Measurements from ENCODE around the gene KAT8. TPM values are rescaled to one million over a fixed set of nuclear protein-coding genes. Genes with fewer than 3 reads are reported as not detected.

Gene KAT8
- polyA plus RNA-seq, 3 donors: 34.5 to 136 (median 42.0) TPM

DNA sequence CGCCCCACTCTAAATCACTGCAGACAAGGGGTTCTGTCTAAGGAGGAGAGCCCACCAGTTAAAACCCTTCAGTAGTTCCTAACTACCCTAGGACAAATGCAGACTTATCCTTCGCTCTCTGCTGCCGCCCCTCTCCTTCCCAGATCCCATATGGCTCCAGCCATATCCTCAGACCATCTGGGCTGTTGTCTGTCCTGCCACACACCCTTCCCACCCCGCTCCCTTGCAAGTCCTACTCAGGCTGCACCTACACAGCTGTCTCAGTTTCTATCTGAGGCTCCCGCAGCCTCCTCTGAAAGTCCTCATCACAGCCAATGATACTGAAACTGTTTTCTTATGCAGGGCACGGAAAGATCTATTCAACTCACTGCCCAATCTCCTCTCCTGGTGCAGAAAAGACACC lies 10.0 kb upstream of the KAT8 start:
- TF ChIP-seq, protein P1, sequence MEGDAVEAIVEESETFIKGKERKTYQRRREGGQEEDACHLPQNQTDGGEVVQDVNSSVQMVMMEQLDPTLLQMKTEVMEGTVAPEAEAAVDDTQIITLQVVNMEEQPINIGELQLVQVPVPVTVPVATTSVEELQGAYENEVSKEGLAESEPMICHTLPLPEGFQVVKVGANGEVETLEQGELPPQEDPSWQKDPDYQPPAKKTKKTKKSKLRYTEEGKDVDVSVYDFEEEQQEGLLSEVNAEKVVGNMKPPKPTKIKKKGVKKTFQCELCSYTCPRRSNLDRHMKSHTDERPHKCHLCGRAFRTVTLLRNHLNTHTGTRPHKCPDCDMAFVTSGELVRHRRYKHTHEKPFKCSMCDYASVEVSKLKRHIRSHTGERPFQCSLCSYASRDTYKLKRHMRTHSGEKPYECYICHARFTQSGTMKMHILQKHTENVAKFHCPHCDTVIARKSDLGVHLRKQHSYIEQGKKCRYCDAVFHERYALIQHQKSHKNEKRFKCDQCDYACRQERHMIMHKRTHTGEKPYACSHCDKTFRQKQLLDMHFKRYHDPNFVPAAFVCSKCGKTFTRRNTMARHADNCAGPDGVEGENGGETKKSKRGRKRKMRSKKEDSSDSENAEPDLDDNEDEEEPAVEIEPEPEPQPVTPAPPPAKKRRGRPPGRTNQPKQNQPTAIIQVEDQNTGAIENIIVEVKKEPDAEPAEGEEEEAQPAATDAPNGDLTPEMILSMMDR (IDR thresholded peaks at IDR 0.05): no peak
- WGBS (ENCODE audit: insufficient coverage): 90% methylated on average over 5 of the region's 6 CpGs
- no peak overlapping the region for H2AFZ ChIP-seq (ENCODE audit: insufficient read depth, low read depth, low read length, poor library complexity, severe bottlenecking)
- H3K27ac ChIP-seq (ENCODE audit: low read depth in 1 of 2, low read length in 2 of 2): no peak overlapping the region
- Mint-ChIP-seq H3K4me1 (peaks cover 34% of the 10 kb centered on the region), H3K27me3 (ENCODE audit: low read depth in 3 of 3) (peaks cover 0 to 2% (median 0%) of the 10 kb centered on the region in 3 donors), H3K4me3 (no peak overlapping the region), H3K36me3 (peaks cover 32% of the 10 kb centered on the region in 2 donors), H3K27ac (peak overlapping the region in 3 of 7 donors; percentile 25 to 90 (median 77)), H3K9me3 (no peaks in the 10 kb centered on the region)
- H3K36me3 ChIP-seq (replicated peaks in 1 of 2; ENCODE audit: control insufficient read depth in 1 of 2, insufficient read depth in 2 of 2, low read length in 2 of 2): peaks cover 32 to 33% of the 10 kb centered on the region in 2 donors
- peaks cover 37 to 50% of the 10 kb centered on the region in 2 donors for H3K4me1 ChIP-seq (ENCODE audit: control insufficient read depth in 1 of 2, insufficient read depth in 2 of 2, low read length in 2 of 2)
- H3K4me3 ChIP-seq (replicated peaks in 1 of 3; ENCODE audit: low read depth in 2 of 3, low read length in 3 of 3): no peak overlapping the region
- peaks cover 8% of the 10 kb centered on the region for H4K20me1 ChIP-seq (ENCODE audit: insufficient read depth, low read length)
- peaks cover 37% of the 10 kb centered on the region for H3K79me2 ChIP-seq (ENCODE audit: insufficient read depth, low read length)
- DNase-seq: no peak
- H3K9ac ChIP-seq (ENCODE audit: insufficient read depth, low read length, poor library complexity, severe bottlenecking): no peak overlapping the region
- H3K27me3 ChIP-seq (ENCODE audit: control insufficient read depth in 2 of 2, insufficient read depth in 2 of 2, low read length in 2 of 2): no peaks in the 10 kb centered on the region
- H3K4me2 ChIP-seq (replicated peaks; ENCODE audit: extremely low read depth, low read length, poor library complexity, severe bottlenecking): no peak overlapping the region
- H3K9me3 ChIP-seq (replicated peaks in 1 of 2; ENCODE audit: control insufficient read depth in 1 of 2, insufficient read depth in 1 of 2, low read length in 2 of 2): no peaks in the 10 kb centered on the region
- intact Hi-C loops (cut with micrococcal nuclease): loop anchor here in 1 of 2 donors (2.0 kb wide), 1 partner anchor 35 kb away; no protein-coding TSS in a partner anchor

DNA sequence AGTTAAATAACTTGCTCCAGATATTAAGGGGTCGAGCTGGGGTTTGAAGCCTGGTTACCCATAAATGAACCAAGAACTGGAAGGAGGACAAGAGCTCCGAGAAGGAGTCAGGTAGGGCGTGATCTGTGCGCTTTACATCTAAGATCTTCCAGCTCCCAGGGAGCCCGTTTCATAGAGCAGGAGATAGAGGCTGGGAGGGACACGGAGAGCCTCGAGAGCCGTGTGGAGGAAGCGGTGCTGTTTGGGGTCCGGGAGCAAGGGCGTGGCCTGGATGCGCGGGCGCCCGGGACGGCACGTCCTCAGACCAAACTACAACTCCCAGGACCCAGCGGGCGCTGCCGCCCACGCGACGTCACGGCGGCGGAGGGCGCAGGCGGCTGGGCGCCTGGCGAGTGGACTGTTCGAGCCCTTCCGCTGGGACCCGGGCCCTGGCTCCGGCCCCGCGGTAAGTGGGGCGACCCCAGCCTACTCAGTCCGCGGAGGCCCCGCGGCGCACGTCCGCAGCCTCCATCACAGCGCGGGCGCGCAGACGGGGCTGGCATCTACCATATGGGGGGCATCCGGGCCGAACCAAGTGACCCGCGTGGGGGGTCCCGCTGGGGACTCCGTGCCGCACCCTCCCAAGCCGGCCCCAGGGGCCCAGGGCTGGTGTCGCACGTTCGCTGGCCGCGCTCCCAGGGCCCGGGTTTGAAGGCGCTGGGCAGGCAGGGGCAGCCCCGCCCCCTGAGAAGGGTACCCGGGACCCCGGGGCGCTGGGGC lies 9.2 kb upstream of the KAT8 start, which contains the start of gene BCKDK:
TSS of gene BCKDK (plus strand) at position 352 of the 759 bp plus-strand sequence. CDS start 838 bp downstream, outside the sequence.
- Histone ChIP-seq H3K79me2 (ENCODE audit: insufficient read depth, low read length) (peaks cover 37% of the 10 kb centered on the region), H2AFZ (ENCODE audit: insufficient read depth, low read depth, low read length, poor library complexity, severe bottlenecking) (peak within 1 kb of the TSS; percentile 86), H3K27me3 (ENCODE audit: control insufficient read depth in 2 of 2, insufficient read depth in 2 of 2, low read length in 2 of 2) (no peaks in the 10 kb centered on the region), H3K4me3 (replicated peaks in 1 of 3; ENCODE audit: low read depth in 2 of 3, low read length in 3 of 3) (peak within 1 kb of the TSS; percentile 81 to 93 (median 85)), H3K4me2 (replicated peaks; ENCODE audit: extremely low read depth, low read length, poor library complexity, severe bottlenecking) (peak within 1 kb of the TSS; percentile 99), H3K27ac (ENCODE audit: low read depth in 1 of 2, low read length in 2 of 2) (peak within 1 kb of the TSS; percentile 32 to 89), H3K9me3 (replicated peaks in 1 of 2; ENCODE audit: control insufficient read depth in 1 of 2, insufficient read depth in 1 of 2, low read length in 2 of 2) (no peaks in the 10 kb centered on the region), H4K20me1 (ENCODE audit: insufficient read depth, low read length) (peaks cover 8% of the 10 kb centered on the region), H3K4me1 (ENCODE audit: control insufficient read depth in 1 of 2, insufficient read depth in 2 of 2, low read length in 2 of 2) (peaks cover 44 to 57% of the 10 kb centered on the region in 2 donors), H3K36me3 (replicated peaks in 1 of 2; ENCODE audit: control insufficient read depth in 1 of 2, insufficient read depth in 2 of 2, low read length in 2 of 2) (peaks cover 34 to 38% of the 10 kb centered on the region in 2 donors), H3K9ac (ENCODE audit: insufficient read depth, low read length, poor library complexity, severe bottlenecking) (peak within 1 kb of the TSS; percentile 94)
- Mint-ChIP-seq H3K27me3 (ENCODE audit: low read depth in 3 of 3) (peaks cover 0 to 2% (median 0%) of the 10 kb centered on the region in 3 donors), H3K9me3 (no peaks in the 10 kb centered on the region), H3K4me1 (peaks cover 42% of the 10 kb centered on the region), H3K27ac (peak within 1 kb of the TSS in 6 of 7 donors; percentile 79 to 95 (median 88)), H3K4me3 (peak within 1 kb of the TSS; percentile 87 to 92), H3K36me3 (peaks cover 34 to 36% of the 10 kb centered on the region in 2 donors)
- DNase-seq: peak; percentile 38 to 57 (median 56)
- TF ChIP-seq, protein P1 (IDR thresholded peaks at IDR 0.05): no peak
- 4% methylated on average over 64 of the region's 68 CpGs for WGBS (ENCODE audit: insufficient coverage)
- intact Hi-C loops (cut with micrococcal nuclease): no loop called here
